IMR-90 (cell line): ENCODE results near the gene AJAP1.

Experiments used
- BHLHE40 ChIP-seq: fragments of 150-350 bp; IDR thresholded peaks from 2 replicates; pipeline ENCODE4 v1.6.1; 2016; ENCODE audit warnings: mild to moderate bottlenecking, low read depth, low read length
- CEBPB ChIP-seq: IDR thresholded peaks from 2 replicates; pipeline ENCODE4 v1.6.1; 2012; ENCODE audit warnings: low read depth, low read length, improper control_type of control experiment
- MXI1 ChIP-seq: IDR thresholded peaks from 2 replicates; pipeline ENCODE4 v1.6.1; 2012; ENCODE audit warnings: low read depth, mild to moderate bottlenecking, low read length, moderate library complexity, borderline replicate concordance
- POLR2A ChIP-seq: IDR thresholded peaks from 2 replicates; pipeline ENCODE4 v1.6.1; 2012; ENCODE audit warnings: mild to moderate bottlenecking, low read depth, low read length
- TF ChIP-seq, protein P1 (sequence below): conservative IDR thresholded peaks from 2 replicates; pipeline ENCODE4 v1.5.1; 2012; ENCODE audit warnings: mild to moderate bottlenecking, low read depth, low read length, improper control_type of control experiment

DNA sequence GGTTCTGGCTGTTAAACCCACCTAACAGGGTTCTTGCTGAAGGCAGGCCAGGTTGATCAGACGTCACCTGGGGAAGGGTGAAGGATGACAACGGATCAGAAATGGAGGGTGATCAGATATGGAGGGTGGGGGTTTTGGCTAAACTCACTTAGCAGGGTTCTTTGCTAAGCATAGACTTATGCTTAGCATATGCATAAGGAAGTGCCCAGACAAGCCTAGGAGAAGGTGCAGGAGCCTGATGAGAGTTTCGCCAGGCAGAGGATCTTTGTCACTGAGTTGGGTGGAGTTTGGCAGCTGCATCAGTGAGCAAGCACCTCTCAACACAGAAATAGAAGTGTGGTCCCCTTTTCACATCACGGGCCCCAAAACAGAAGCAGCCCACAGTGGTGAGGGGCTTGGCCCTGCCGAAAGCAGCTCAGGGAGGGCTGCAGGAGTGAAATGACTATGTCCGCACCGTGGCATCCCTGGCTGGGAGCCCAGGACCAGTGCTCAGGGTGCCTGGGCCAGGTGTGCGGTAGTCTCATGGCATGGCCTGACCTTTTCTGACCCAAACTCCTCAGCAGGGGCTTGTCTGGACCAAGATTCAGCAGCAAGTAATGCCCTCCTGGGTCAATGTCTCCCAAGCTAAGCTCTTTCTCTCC, 101.6 kb downstream of the AJAP1 start:
- TF ChIP-seq, protein P1, sequence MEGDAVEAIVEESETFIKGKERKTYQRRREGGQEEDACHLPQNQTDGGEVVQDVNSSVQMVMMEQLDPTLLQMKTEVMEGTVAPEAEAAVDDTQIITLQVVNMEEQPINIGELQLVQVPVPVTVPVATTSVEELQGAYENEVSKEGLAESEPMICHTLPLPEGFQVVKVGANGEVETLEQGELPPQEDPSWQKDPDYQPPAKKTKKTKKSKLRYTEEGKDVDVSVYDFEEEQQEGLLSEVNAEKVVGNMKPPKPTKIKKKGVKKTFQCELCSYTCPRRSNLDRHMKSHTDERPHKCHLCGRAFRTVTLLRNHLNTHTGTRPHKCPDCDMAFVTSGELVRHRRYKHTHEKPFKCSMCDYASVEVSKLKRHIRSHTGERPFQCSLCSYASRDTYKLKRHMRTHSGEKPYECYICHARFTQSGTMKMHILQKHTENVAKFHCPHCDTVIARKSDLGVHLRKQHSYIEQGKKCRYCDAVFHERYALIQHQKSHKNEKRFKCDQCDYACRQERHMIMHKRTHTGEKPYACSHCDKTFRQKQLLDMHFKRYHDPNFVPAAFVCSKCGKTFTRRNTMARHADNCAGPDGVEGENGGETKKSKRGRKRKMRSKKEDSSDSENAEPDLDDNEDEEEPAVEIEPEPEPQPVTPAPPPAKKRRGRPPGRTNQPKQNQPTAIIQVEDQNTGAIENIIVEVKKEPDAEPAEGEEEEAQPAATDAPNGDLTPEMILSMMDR, result no peak
- TF ChIP-seq MXI1 (no peak), POLR2A (no peak), BHLHE40 (no peak), CEBPB (no peak)
